Left ventricle myocardium superior (tissue), 1 donor: ENCODE measurements around the gene MCM6. TPM values are rescaled to one million over a fixed set of nuclear protein-coding genes. Genes with fewer than 3 reads are reported as not detected.
A peak's percentile ranks its signal among the peaks of the same experiment; 100 is the strongest.
"Not testable (repeated sequence)": the region's sequence is repeated elsewhere in the genome, so short reads cannot be mapped to it uniquely, and the experiment has no call there.

Experiments
- ATAC-seq: fragments of 200-7000 bp; cut with Tn5 transposase; one replicate; pipeline ENCODE4 v1.9.1; 2020; ENCODE audit warnings: mild to moderate bottlenecking, moderate library complexity
- DNase-seq: peaks from one replicate; pipeline ENCODE4 v3.0.0-alpha.2; 2020
- intact Hi-C: fragments of 100-400 bp; cut with micrococcal nuclease; formaldehyde crosslinking; loops from one replicate; pipeline ENCODE4 v1.11.0; 2022
- total RNA-seq: library from RNA; stranded (reverse); fragmentation: NEBNext Ultra II Directional; extraction: Animal tissue kit (Norgen Biotek cat#: 25700); gene quantifications from one replicate; pipeline ENCODE4 v1.2.1, GENCODE V29; 2021
- donor health status: DM: no; HTN: yes; CAD: no; lungs with severe emphysema.

Gene MCM6
- total RNA-seq, 1 donor from 2014 or later: 4.1 TPM

- intact Hi-C loops: no loop called here
- no peak for DNase-seq
- no peak for ATAC-seq
Observed at GRCh38 chr2:135829378-135830135, 46.7 kb downstream of the MCM6 start.

- no peak for ATAC-seq
- intact Hi-C loops: no loop called here
Observed at GRCh38 chr2:135826544-135826943, 49.7 kb downstream of the MCM6 start.

GRCh38 chr2:135825550-135826176 is 50.6 kb downstream of the MCM6 start:
- intact Hi-C loops: no loop called here
- DNase-seq: no peak
- peak; percentile 12 for ATAC-seq

More at GRCh38 chr2:135826544-135826943, 49.7 kb downstream of the MCM6 start:
- DNase-seq: no peak

GRCh38 chr2:135825131-135825530 is 51.1 kb downstream of the MCM6 start:
- ATAC-seq (no peak), DNase-seq (no peak)
- intact Hi-C loops: no loop called here

- ATAC-seq (no peak), DNase-seq (no peak)
- intact Hi-C loops: no loop called here
Observed at GRCh38 chr2:135822855-135823254, 53.4 kb downstream of the MCM6 start.

- intact Hi-C loops: no loop called here
- DNase-seq (no peak), ATAC-seq (no peak)
Observed at GRCh38 chr2:135821190-135821589, 55.1 kb downstream of the MCM6 start.

GRCh38 chr2:135820003-135820618 is 56.1 kb downstream of the MCM6 start:
- no peak for ATAC-seq
- intact Hi-C loops: no loop called here
- DNase-seq: no peak

- no peak for ATAC-seq
- intact Hi-C loops: no loop called here
Observed at GRCh38 chr2:135818937-135819610, 57.2 kb downstream of the MCM6 start.

GRCh38 chr2:135817951-135818350 is 58.3 kb downstream of the MCM6 start:
- DNase-seq: no peak
- intact Hi-C loops: no loop called here
- ATAC-seq: no peak

More at GRCh38 chr2:135818937-135819610, 57.2 kb downstream of the MCM6 start:
- DNase-seq: no peak

- ATAC-seq (no peak), DNase-seq (no peak)
- intact Hi-C loops: no loop called here
Observed at GRCh38 chr2:135817466-135817865, 58.8 kb downstream of the MCM6 start.

- ATAC-seq: no peak
- intact Hi-C loops: no loop called here
Observed at GRCh38 chr2:135815269-135815668, 61.0 kb downstream of the MCM6 start.

GRCh38 chr2:135812907-135813511 is 63.2 kb downstream of the MCM6 start:
- intact Hi-C loops: no loop called here
- DNase-seq (no peak), ATAC-seq (no peak)

More at GRCh38 chr2:135815269-135815668, 61.0 kb downstream of the MCM6 start:
- no peak for DNase-seq

- intact Hi-C loops, ATAC-seq, DNase-seq: not testable (repeated sequence)
Observed at GRCh38 chr2:135807874-135808273, 68.4 kb downstream of the MCM6 start.

- no peak for ATAC-seq
- no peak for DNase-seq
- intact Hi-C loops: no loop called here
Observed at GRCh38 chr2:135803278-135803677, 73.0 kb downstream of the MCM6 start.

GRCh38 chr2:135802350-135802749 is 73.9 kb downstream of the MCM6 start:
- ATAC-seq: no peak
- intact Hi-C loops: no loop called here
- no peak for DNase-seq

- intact Hi-C loops: no loop called here
- ATAC-seq (no peak), DNase-seq (no peak)
Observed at GRCh38 chr2:135800513-135801460, 75.5 kb downstream of the MCM6 start.

- intact Hi-C loops: no loop called here
- DNase-seq (no peak), ATAC-seq (no peak)
Observed at GRCh38 chr2:135799738-135800137, 76.5 kb downstream of the MCM6 start.

- intact Hi-C loops: no loop called here
- DNase-seq (no peak), ATAC-seq (peak; percentile 12)
Observed at GRCh38 chr2:135798762-135799161, 77.5 kb downstream of the MCM6 start.
